PC-9 (cell line): ENCODE data around the gene PTPRT.

ENCODE experiments used
- CTCF ChIP-seq: fragments of 200-600 bp; sonication (generic); conservative IDR thresholded peaks from 2 replicates; pipeline ENCODE4 v1.6.1; 2017; ENCODE audit warnings: mixed run types, antibody characterized with exemption, mild to moderate bottlenecking, moderate library complexity
- EZH2 ChIP-seq: fragments of 200-600 bp; sonication (generic); IDR thresholded peaks from 2 replicates; pipeline ENCODE4 v1.8.0; 2017; ENCODE audit warnings: antibody characterized with exemption, low read depth

GRCh38 chr20:42954951-42955350 is 234.8 kb downstream of the PTPRT start:
- TF ChIP-seq EZH2 (no peak), CTCF (no peak)
